NCI-H510A treated with DMSO at 0.1 percent for 48 hours (cell line): ENCODE measurements around the gene MSLN.
A peak's percentile ranks its signal among the peaks of the same experiment; 100 is the strongest.

Experiments
- DNase-seq: peaks from one replicate; lab custom pipeline; 2025; lab: John Stamatoyannopoulos, UW

Gene MSLN

GRCh38 chr16:776824-777223, 16.3 kb downstream of the MSLN start:
- DNase-seq = no peak

GRCh38 chr16:777826-778225, 17.3 kb downstream of the MSLN start:
- no peak for DNase-seq

GRCh38 chr16:778447-778846, 17.9 kb downstream of the MSLN start:
- DNase-seq = no peak

- no peak for DNase-seq
Observed at GRCh38 chr16:778909-779527, 18.5 kb downstream of the MSLN start.

GRCh38 chr16:779561-779960, 19.0 kb downstream of the MSLN start:
- DNase-seq = no peak

GRCh38 chr16:780296-780695, 19.8 kb downstream of the MSLN start:
- no peak for DNase-seq

GRCh38 chr16:781346-782010, 20.9 kb downstream of the MSLN start:
- no peak for DNase-seq

- DNase-seq = no peak
Observed at GRCh38 chr16:782258-782657, 21.7 kb downstream of the MSLN start.

- DNase-seq = no peak
Observed at GRCh38 chr16:782766-783403, 22.4 kb downstream of the MSLN start.

- no peak for DNase-seq
Observed at GRCh38 chr16:783404-784161, 23.0 kb downstream of the MSLN start.

GRCh38 chr16:784431-784830, 23.9 kb downstream of the MSLN start:
- DNase-seq = no peak

- peak; percentile 18 for DNase-seq
Observed at GRCh38 chr16:785563-786535, 25.3 kb downstream of the MSLN start.

- no peak for DNase-seq
Observed at GRCh38 chr16:787321-787966, 26.9 kb downstream of the MSLN start.

- DNase-seq = no peak
Observed at GRCh38 chr16:787978-788398, 27.5 kb downstream of the MSLN start, which contains the start of gene RPUSD1. Gene RPUSD1, minus strand, starts transcription at chr16:788381. Its CDS starts 644 bp downstream, at chr16:787737.

- DNase-seq = peak; percentile 50
Observed at GRCh38 chr16:788399-789126, 28.0 kb downstream of the MSLN start, which contains the start of gene CHTF18. Gene CHTF18, plus strand, starts transcription at chr16:788620. Its CDS starts 65 bp downstream, at chr16:788685.

GRCh38 chr16:789191-789850, 28.8 kb downstream of the MSLN start:
- DNase-seq = no peak

GRCh38 chr16:790086-790485, 29.6 kb downstream of the MSLN start:
- DNase-seq = no peak

- DNase-seq = no peak
Observed at GRCh38 chr16:791131-791530, 30.6 kb downstream of the MSLN start.

GRCh38 chr16:792221-792995, 31.9 kb downstream of the MSLN start:
- no peak for DNase-seq
